Thyroid gland (tissue), 4 donors: Measurements from ENCODE around the gene MYO18B. TPM values are rescaled to one million over a fixed set of nuclear protein-coding genes. Genes with fewer than 3 reads are reported as not detected.

ENCODE experiments used
- DNase-seq, 2 donors: peaks; one replicate each; pipeline ENCODE4 v3.0.0-alpha.2; 2019
- H3K27ac ChIP-seq, 3 donors: fragments of 200-600 bp; sonication (generic); 1 replicate in 2 of 3; 2 replicates in 1 of 3; pipeline ENCODE4 v1.5.1; 2016 to 2019; ENCODE audit warnings: mild to moderate bottlenecking in 1 of 3, moderate library complexity in 1 of 3
- H3K27me3 ChIP-seq: fragments of 200-600 bp; sonication (generic); one replicate; pipeline ENCODE4 v1.5.1; 2019
- H3K36me3 ChIP-seq, 2 donors: fragments of 200-600 bp; sonication (generic); one replicate each; pipeline ENCODE4 v1.5.1; 2016 to 2019
- H3K4me1 ChIP-seq, 2 donors: fragments of 200-600 bp; sonication (generic); one replicate each; pipeline ENCODE4 v1.5.1; 2017 to 2019
- H3K4me3 ChIP-seq, 3 donors: fragments of 200-600 bp; sonication (generic); replicated peaks in 1 of 3; 1 replicate in 2 of 3; 2 replicates in 1 of 3; pipeline ENCODE4 v1.5.1; 2016; ENCODE audit warnings: mild to moderate bottlenecking in 1 of 3
- H3K9me3 ChIP-seq: fragments of 200-600 bp; sonication (generic); one replicate; pipeline ENCODE4 v1.5.1; 2017
- POLR2A ChIP-seq, 2 donors: fragments of 450-650 bp; IDR thresholded peaks; one replicate each; pipeline ENCODE4 v1.6.1; 2017; ENCODE audit warnings: antibody characterized with exemption in 2 of 2, mild to moderate bottlenecking in 2 of 2, moderate library complexity in 1 of 2
- WGBS, 2 donors: methylation state at CpG; one replicate each; pipeline ENCODE4 v1.1.5; 2017; 5-methylcytosine and 5-hydroxymethylcytosine counted together
- intact Hi-C: fragments of 100-400 bp; cut with DNase I; formaldehyde crosslinking; loops from one replicate; pipeline ENCODE4 v1.15.1; 2023
- total RNA-seq, 4 donors: library from RNA; depleted of rRNA; stranded (reverse); fragments of >200 nt; gene quantifications; one replicate each; pipeline ENCODE4 v1.2.3, GENCODE V29; 2016
- TF ChIP-seq, protein P1 (sequence below), 6 experiments: fragments of 200-600 bp in 3 of 6; fragments of 450-650 bp in 3 of 6; sonication (generic) in 3 of 6; IDR thresholded peaks; one replicate each; pipeline ENCODE4 v1.5.1; 2016 to 2019; ENCODE audit warnings: antibody characterized with exemption in 6 of 6, mild to moderate bottlenecking in 2 of 6, inconsistent platforms in 1 of 6, moderate library complexity in 1 of 6

The MYO18B gene
- total RNA-seq, 4 donors from 2014 or later: 0.33 TPM; not detected in 3

GRCh38 chr22:26023104-26023775 is 281.3 kb downstream of the MYO18B start:
- Histone ChIP-seq H3K4me1 (no peaks in the 10 kb centered on the region), H3K4me3 (no peak overlapping the region), H3K36me3 (no peaks in the 10 kb centered on the region), H3K9me3 (no peaks in the 10 kb centered on the region), H3K27ac (no peak overlapping the region), H3K27me3 (no peaks in the 10 kb centered on the region)
- intact Hi-C loops: no loop called here
- 68 to 71% methylated on average over 9 of the region's 9 CpGs for WGBS, 2 donors
- TF ChIP-seq, protein P1, sequence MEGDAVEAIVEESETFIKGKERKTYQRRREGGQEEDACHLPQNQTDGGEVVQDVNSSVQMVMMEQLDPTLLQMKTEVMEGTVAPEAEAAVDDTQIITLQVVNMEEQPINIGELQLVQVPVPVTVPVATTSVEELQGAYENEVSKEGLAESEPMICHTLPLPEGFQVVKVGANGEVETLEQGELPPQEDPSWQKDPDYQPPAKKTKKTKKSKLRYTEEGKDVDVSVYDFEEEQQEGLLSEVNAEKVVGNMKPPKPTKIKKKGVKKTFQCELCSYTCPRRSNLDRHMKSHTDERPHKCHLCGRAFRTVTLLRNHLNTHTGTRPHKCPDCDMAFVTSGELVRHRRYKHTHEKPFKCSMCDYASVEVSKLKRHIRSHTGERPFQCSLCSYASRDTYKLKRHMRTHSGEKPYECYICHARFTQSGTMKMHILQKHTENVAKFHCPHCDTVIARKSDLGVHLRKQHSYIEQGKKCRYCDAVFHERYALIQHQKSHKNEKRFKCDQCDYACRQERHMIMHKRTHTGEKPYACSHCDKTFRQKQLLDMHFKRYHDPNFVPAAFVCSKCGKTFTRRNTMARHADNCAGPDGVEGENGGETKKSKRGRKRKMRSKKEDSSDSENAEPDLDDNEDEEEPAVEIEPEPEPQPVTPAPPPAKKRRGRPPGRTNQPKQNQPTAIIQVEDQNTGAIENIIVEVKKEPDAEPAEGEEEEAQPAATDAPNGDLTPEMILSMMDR (IDR thresholded peaks at IDR 0.05): no peak
- no peak for TF ChIP-seq POLR2A (IDR thresholded peaks at IDR 0.05)
- no peak for DNase-seq

DNA sequence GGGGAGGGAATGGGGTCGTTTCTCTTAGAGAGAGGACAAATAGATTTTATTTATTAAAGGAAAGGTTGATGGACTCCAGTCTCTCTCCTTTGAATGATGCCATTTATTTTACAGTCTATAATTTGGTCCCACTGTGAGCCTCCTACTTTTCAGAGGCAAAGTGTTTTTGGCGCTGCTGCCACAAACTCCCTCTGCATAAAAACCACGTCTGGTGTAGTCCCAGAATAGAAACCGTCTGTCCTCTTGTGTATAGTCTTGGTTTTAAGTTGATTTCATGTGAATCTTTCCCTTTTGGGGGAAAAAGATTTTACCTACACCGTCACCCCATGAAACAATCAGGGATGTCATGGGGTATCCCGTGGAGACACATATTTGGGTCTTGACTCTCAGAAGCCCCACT is 283.6 kb downstream of the MYO18B start:
- no peaks in the 10 kb centered on the region for H3K9me3 ChIP-seq
- H3K27me3 ChIP-seq: no peaks in the 10 kb centered on the region
- no peaks in the 10 kb centered on the region for H3K4me1 ChIP-seq
- WGBS, 2 donors: 77 to 80% methylated on average over 6 of the region's 6 CpGs
- H3K36me3 ChIP-seq: no peaks in the 10 kb centered on the region
- no peak for TF ChIP-seq POLR2A (IDR thresholded peaks at IDR 0.05)
- TF ChIP-seq, protein P1 (IDR thresholded peaks at IDR 0.05): no peak
- no peak for DNase-seq
- H3K27ac ChIP-seq: no peak overlapping the region
- intact Hi-C loops: no loop called here
- H3K4me3 ChIP-seq: no peak overlapping the region

DNA sequence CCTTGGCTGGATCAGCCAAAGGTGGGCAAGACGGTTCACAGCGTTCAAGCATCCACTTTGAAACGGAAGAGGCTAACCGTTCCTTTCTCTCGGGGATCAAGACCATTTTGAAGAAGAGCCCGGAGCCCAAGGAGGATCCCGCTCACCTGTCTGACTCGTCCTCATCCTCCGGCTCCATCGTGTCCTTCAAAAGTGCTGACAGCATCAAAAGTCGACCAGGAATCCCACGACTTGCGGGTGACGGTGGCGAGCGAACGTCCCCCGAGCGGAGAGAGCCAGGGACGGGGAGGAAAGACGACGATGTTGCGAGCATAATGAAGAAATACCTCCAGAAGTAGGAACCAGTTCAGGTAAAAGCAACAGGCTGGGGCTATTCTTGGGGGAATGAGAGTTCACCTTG is 285.4 kb downstream of the MYO18B start:
- Histone ChIP-seq H3K4me1 (no peaks in the 10 kb centered on the region), H3K9me3 (no peaks in the 10 kb centered on the region), H3K36me3 (no peaks in the 10 kb centered on the region), H3K27ac (no peak overlapping the region), H3K4me3 (no peak overlapping the region), H3K27me3 (no peaks in the 10 kb centered on the region)
- TF ChIP-seq POLR2A (IDR thresholded peaks at IDR 0.05): no peak
- TF ChIP-seq, protein P1 (IDR thresholded peaks at IDR 0.05): no peak
- WGBS, 2 donors: 89 to 90% methylated on average over 23 of the region's 23 CpGs
- no peak for DNase-seq
- intact Hi-C loops: no loop called here

DNA sequence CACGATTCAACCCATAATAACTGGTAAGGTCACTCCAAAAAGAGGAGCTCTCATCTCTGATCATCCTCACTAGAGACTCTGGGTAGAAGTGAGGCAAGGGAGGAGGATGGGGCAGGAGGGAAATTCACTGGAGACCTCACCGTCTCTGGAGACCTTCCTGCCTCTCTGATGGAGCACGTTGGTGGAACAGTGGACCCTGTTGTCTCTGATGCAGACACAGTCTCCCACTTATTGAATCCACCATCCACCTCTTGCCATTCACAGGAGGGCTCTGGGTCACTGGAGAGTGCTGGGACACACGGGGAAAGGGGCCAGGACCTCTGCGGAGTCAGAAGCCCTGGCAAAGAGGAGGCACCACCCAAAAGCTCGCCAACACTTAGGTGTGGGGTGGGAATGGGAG is 289.7 kb downstream of the MYO18B start:
- no peak for DNase-seq
- intact Hi-C loops: no loop called here
- Histone ChIP-seq H3K27ac (no peak overlapping the region), H3K36me3 (no peaks in the 10 kb centered on the region), H3K27me3 (no peaks in the 10 kb centered on the region), H3K9me3 (no peaks in the 10 kb centered on the region), H3K4me1 (no peaks in the 10 kb centered on the region), H3K4me3 (no peak overlapping the region)
- WGBS, 2 donors: 86 to 90% methylated on average over 6 of the region's 6 CpGs
- no peak for TF ChIP-seq POLR2A (IDR thresholded peaks at IDR 0.05)
- TF ChIP-seq, protein P1 (IDR thresholded peaks at IDR 0.05): no peak

DNA sequence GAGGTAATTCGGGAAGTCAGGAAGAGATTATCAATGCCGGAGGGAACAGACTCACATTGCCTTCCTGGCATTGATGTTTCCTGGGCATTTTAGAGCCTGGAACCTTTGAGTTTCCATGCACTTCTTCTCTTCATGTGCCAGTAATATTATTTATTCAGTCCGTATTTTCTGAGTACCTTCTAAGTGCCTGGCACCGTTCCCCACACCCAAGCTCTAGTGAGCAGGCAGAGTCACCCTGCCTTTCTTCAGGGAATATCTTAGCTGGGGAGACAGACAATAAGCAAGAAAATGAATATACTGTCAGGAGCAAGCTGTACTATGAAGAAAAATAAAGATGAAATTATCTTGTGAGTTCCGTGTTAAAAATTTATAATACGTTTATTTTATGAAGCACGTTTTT is 291.1 kb downstream of the MYO18B start:
- H3K27me3 ChIP-seq: no peaks in the 10 kb centered on the region
- intact Hi-C loops: no loop called here
- H3K4me3 ChIP-seq: no peak overlapping the region
- no peaks in the 10 kb centered on the region for H3K36me3 ChIP-seq
- H3K27ac ChIP-seq: no peak overlapping the region
- no peak for TF ChIP-seq POLR2A (IDR thresholded peaks at IDR 0.05)
- TF ChIP-seq, protein P1 (IDR thresholded peaks at IDR 0.05): no peak
- WGBS, 2 donors: 57 to 60% methylated on average over 7 of the region's 7 CpGs
- no peaks in the 10 kb centered on the region for H3K4me1 ChIP-seq
- no peaks in the 10 kb centered on the region for H3K9me3 ChIP-seq
- DNase-seq: peak; percentile 80 to 87
